Glutamatergic neuron (in vitro differentiated cells): ENCODE measurements around the gene SFRP4. TPM values are rescaled to one million over a fixed set of nuclear protein-coding genes. Genes with fewer than 3 reads are reported as not detected.
A peak's percentile ranks its signal among the peaks of the same experiment; 100 is the strongest.

ENCODE experiments used
- DNase-seq: peaks from one replicate; pipeline ENCODE4 v3.0.0; 2022
- H3K27ac Mint-ChIP-seq: one replicate; pipeline ENCODE4 v1.8.0; 2020; ENCODE audit warnings: mild to moderate bottlenecking, mixed read lengths, inconsistent platforms; ENCODE audit not compliant: unreplicated experiment
- H3K27me3 Mint-ChIP-seq: one replicate; pipeline ENCODE4 v1.8.0; 2020; ENCODE audit warnings: mild to moderate bottlenecking, moderate library complexity, mixed read lengths, inconsistent platforms; ENCODE audit not compliant: unreplicated experiment
- H3K36me3 Mint-ChIP-seq: one replicate; pipeline ENCODE4 v1.8.0; 2020; ENCODE audit warnings: mild to moderate bottlenecking, mixed read lengths, inconsistent platforms; ENCODE audit not compliant: unreplicated experiment
- H3K4me1 Mint-ChIP-seq: one replicate; pipeline ENCODE4 v1.8.0; 2020; ENCODE audit warnings: mild to moderate bottlenecking, low read depth, mixed read lengths, inconsistent platforms; ENCODE audit not compliant: unreplicated experiment
- H3K4me3 Mint-ChIP-seq: one replicate; pipeline ENCODE4 v1.8.0; 2020; ENCODE audit warnings: mild to moderate bottlenecking, mixed read lengths, inconsistent platforms; ENCODE audit not compliant: unreplicated experiment
- H3K9me3 Mint-ChIP-seq: one replicate; pipeline ENCODE4 v1.8.0; 2020; ENCODE audit warnings: mild to moderate bottlenecking, moderate library complexity, mixed read lengths, inconsistent platforms; ENCODE audit not compliant: unreplicated experiment
- CTCF ChIP-seq: fragments of 200-600 bp; sonication (generic); IDR thresholded peaks from one replicate; pipeline ENCODE4 v1.5.0; 2021; ENCODE audit not compliant: partially characterized antibody, unreplicated experiment
- total RNA-seq: library from RNA; stranded (reverse); fragmentation: NEBNext Ultra II Directional; extraction: Animal tissue kit (Norgen Biotek cat#: 25700); gene quantifications from one replicate; pipeline ENCODE4 v1.2.1, GENCODE V29; 2021; ENCODE audit not compliant: unreplicated experiment

Gene SFRP4
- total RNA-seq, 1 donor from 2014 or later, result 2.2 TPM

- no peak for TF ChIP-seq CTCF
- Mint-ChIP-seq H3K9me3 (peaks cover 2% of the 10 kb centered on the region), H3K27ac (no peak overlapping the region), H3K4me3 (no peak overlapping the region), H3K27me3 (peaks cover 6% of the 10 kb centered on the region), H3K4me1 (no peaks in the 10 kb centered on the region), H3K36me3 (no peaks in the 10 kb centered on the region)
- DNase-seq, result no peak
Measured at GRCh38 chr7:37915438-37915837, 1.2 kb downstream of the SFRP4 start.

- no peak overlapping the region for H3K4me3 Mint-ChIP-seq
- H3K9me3 Mint-ChIP-seq, result no peaks in the 10 kb centered on the region
- TF ChIP-seq CTCF, result no peak
- no peak for DNase-seq
- H3K27ac Mint-ChIP-seq, result no peak overlapping the region
- no peaks in the 10 kb centered on the region for H3K4me1 Mint-ChIP-seq
- no peaks in the 10 kb centered on the region for H3K36me3 Mint-ChIP-seq
- peaks cover 3% of the 10 kb centered on the region for H3K27me3 Mint-ChIP-seq
Measured at GRCh38 chr7:37912756-37913155, 3.9 kb downstream of the SFRP4 start.

GRCh38 chr7:37908221-37908788 lies 8.3 kb downstream of the SFRP4 start:
- no peaks in the 10 kb centered on the region for H3K36me3 Mint-ChIP-seq
- H3K4me3 Mint-ChIP-seq, result no peak overlapping the region
- TF ChIP-seq CTCF, result no peak
- no peak overlapping the region for H3K27ac Mint-ChIP-seq
- DNase-seq, result no peak
- no peaks in the 10 kb centered on the region for H3K27me3 Mint-ChIP-seq
- no peaks in the 10 kb centered on the region for H3K9me3 Mint-ChIP-seq
- H3K4me1 Mint-ChIP-seq, result no peaks in the 10 kb centered on the region

GRCh38 chr7:37901890-37902524 lies 14.6 kb downstream of the SFRP4 start:
- peaks cover 6% of the 10 kb centered on the region for H3K4me1 Mint-ChIP-seq
- DNase-seq, result no peak
- TF ChIP-seq CTCF, result no peak
- peaks cover 3% of the 10 kb centered on the region for H3K27me3 Mint-ChIP-seq
- no peak overlapping the region for H3K27ac Mint-ChIP-seq
- H3K36me3 Mint-ChIP-seq, result no peaks in the 10 kb centered on the region
- no peak overlapping the region for H3K4me3 Mint-ChIP-seq
- no peaks in the 10 kb centered on the region for H3K9me3 Mint-ChIP-seq

GRCh38 chr7:37901236-37901827 lies 15.3 kb downstream of the SFRP4 start:
- H3K27ac Mint-ChIP-seq, result no peak overlapping the region
- H3K9me3 Mint-ChIP-seq, result no peaks in the 10 kb centered on the region
- no peaks in the 10 kb centered on the region for H3K36me3 Mint-ChIP-seq
- peaks cover 3% of the 10 kb centered on the region for H3K27me3 Mint-ChIP-seq
- TF ChIP-seq CTCF, result peak; percentile 71
- no peak overlapping the region for H3K4me3 Mint-ChIP-seq
- no peak for DNase-seq
- peaks cover 6% of the 10 kb centered on the region for H3K4me1 Mint-ChIP-seq
